NCI-H2171 (cell line): Measurements from ENCODE around the gene ARHGAP24.
A peak's percentile ranks its signal among the peaks of the same experiment; 100 is the strongest.

Experiments
- DNase-seq: peaks from one replicate; lab custom pipeline; 2025; lab: John Stamatoyannopoulos, UW

Gene ARHGAP24

GRCh38 chr4:85474818-85475630 is at the start of gene ARHGAP24:
Gene ARHGAP24 (plus strand): TSS chr4:85475150.
- peak; percentile 85 for DNase-seq

GRCh38 chr4:85426366-85426765 is 48.6 kb upstream of the ARHGAP24 start:
- DNase-seq, result no peak

- DNase-seq, result no peak
Measured at GRCh38 chr4:85427123-85427522, 47.8 kb upstream of the ARHGAP24 start.

- DNase-seq, result no peak
Measured at GRCh38 chr4:85430226-85430625, 44.7 kb upstream of the ARHGAP24 start.

- no peak for DNase-seq
Measured at GRCh38 chr4:85430697-85431096, 44.3 kb upstream of the ARHGAP24 start.

GRCh38 chr4:85431156-85431555 is 43.8 kb upstream of the ARHGAP24 start:
- DNase-seq, result no peak

GRCh38 chr4:85431881-85432485 is 43.0 kb upstream of the ARHGAP24 start:
- DNase-seq, result no peak

GRCh38 chr4:85445050-85445639 is 29.8 kb upstream of the ARHGAP24 start:
- no peak for DNase-seq

GRCh38 chr4:85446141-85446861 is 28.6 kb upstream of the ARHGAP24 start:
- DNase-seq, result no peak

GRCh38 chr4:85448906-85449890 is 25.8 kb upstream of the ARHGAP24 start:
- DNase-seq, result no peak

- no peak for DNase-seq
Measured at GRCh38 chr4:85452058-85452731, 22.8 kb upstream of the ARHGAP24 start.

- DNase-seq, result no peak
Measured at GRCh38 chr4:85455942-85456341, 19.0 kb upstream of the ARHGAP24 start.

GRCh38 chr4:85457752-85458467 is 17.0 kb upstream of the ARHGAP24 start:
- DNase-seq, result no peak

GRCh38 chr4:85459736-85460135 is 15.2 kb upstream of the ARHGAP24 start:
- no peak for DNase-seq

GRCh38 chr4:85474356-85474755 is 594 bp upstream of the ARHGAP24 start:
- DNase-seq, result no peak

GRCh38 chr4:85475631-85476233 is 782 bp downstream of the ARHGAP24 start:
- no peak for DNase-seq

- no peak for DNase-seq
Measured at GRCh38 chr4:85476381-85476780, 1.4 kb downstream of the ARHGAP24 start.

GRCh38 chr4:85477534-85477933 is 2.6 kb downstream of the ARHGAP24 start:
- no peak for DNase-seq

- DNase-seq, result no peak
Measured at GRCh38 chr4:85478576-85478975, 3.6 kb downstream of the ARHGAP24 start.
